ENCODE measurements around the gene CASP3. TPM values are rescaled to one million over a fixed set of nuclear protein-coding genes. Genes with fewer than 3 reads are reported as not detected.

Gene CASP3
- polyA plus RNA-seq (2013, experiment 1 of 2), result 17.8 TPM
- polyA plus RNA-seq (2013, experiment 2 of 2), result 19.5 TPM

GRCh38 chr4:184649026-184649970 is at the start of gene CASP3, which contains the start of gene PRIMPOL:
TSS of gene CASP3 (minus strand) at chr4:184649447. CDS start at chr4:184638453, 10,994 bp downstream.
TSS of gene PRIMPOL (plus strand) at chr4:184649738. CDS start at chr4:184657141, 7,403 bp downstream.
- Histone ChIP-seq H2AFZ (ENCODE audit: low read depth, low read length) (peak within 1 kb of the TSS; percentile 79), H3K4me3 (ENCODE audit: insufficient read depth in 1 of 2, low read depth in 1 of 2, low read length in 2 of 2) (peak within 1 kb of the TSS; percentile 90 to 96), H3K27ac (ENCODE audit: low read length, poor library complexity, severe bottlenecking) (peak within 1 kb of the TSS; percentile 84), H3K23ac (ENCODE audit: low read length in 2 of 2) (peak within 1 kb of the TSS in 1 of 2 experiments; percentile 46), H3K9ac (ENCODE audit: low read length) (peak within 1 kb of the TSS; percentile 92), H2BK120ac (ENCODE audit: low read depth, low read length) (peak within 1 kb of the TSS; percentile 75), H3K27me3 (ENCODE audit: control insufficient read depth in 1 of 2, insufficient read depth in 1 of 2, low read length in 2 of 2) (no peaks in the 10 kb centered on the region), H3K4ac (ENCODE audit: low read depth in 1 of 2, low read length in 2 of 2) (peak within 1 kb of the TSS; percentile 84 to 88), H2AK5ac (ENCODE audit: low read length, severe bottlenecking) (peak within 1 kb of the TSS; percentile 3), H3K36me3 (ENCODE audit: control insufficient read depth in 1 of 2, insufficient read depth in 2 of 2, low read depth in 1 of 2, low read length in 2 of 2) (peaks cover 5 to 24% of the 10 kb centered on the region in 2 experiments), H4K91ac (ENCODE audit: low read length) (peak within 1 kb of the TSS; percentile 86), H4K8ac (ENCODE audit: low read length) (peak within 1 kb of the TSS; percentile 67), H2BK5ac (ENCODE audit: low read depth, low read length, poor library complexity, severe bottlenecking) (peak within 1 kb of the TSS; percentile 83), H3K14ac (ENCODE audit: low read length in 2 of 2) (peak within 1 kb of the TSS in 1 of 2 experiments; percentile 73), H2BK15ac (ENCODE audit: low read depth, poor library complexity, severe bottlenecking) (peak within 1 kb of the TSS; percentile 77), H3K4me2 (ENCODE audit: low read length, poor library complexity, severe bottlenecking) (peak within 1 kb of the TSS; percentile 84), H3K18ac (ENCODE audit: low read depth in 1 of 2, low read length in 2 of 2) (peak within 1 kb of the TSS; percentile 17 to 93), H3K9me3 (ENCODE audit: control insufficient read depth, low read length) (no peaks in the 10 kb centered on the region), H3K79me1 (replicated peaks; ENCODE audit: low read length, poor library complexity, severe bottlenecking) (peaks cover 8% of the 10 kb centered on the region), H3K4me1 (ENCODE audit: control insufficient read depth, insufficient read depth, low read depth, low read length) (peaks cover 4% of the 10 kb centered on the region), H2BK12ac (ENCODE audit: low read length in 2 of 2) (peak within 1 kb of the TSS in 1 of 2 experiments; percentile 68)
- DNase-seq, result peak; percentile 95
- WGBS, result 1% methylated on average over 73 of the region's 90 CpGs

- Histone ChIP-seq H3K4me2 (ENCODE audit: low read length, poor library complexity, severe bottlenecking) (no peak overlapping the region), H3K79me1 (replicated peaks; ENCODE audit: low read length, poor library complexity, severe bottlenecking) (no peaks in the 10 kb centered on the region), H3K4me3 (ENCODE audit: insufficient read depth in 1 of 2, low read depth in 1 of 2, low read length in 2 of 2) (peak overlapping the region in 1 of 2 experiments; percentile 61), H3K9ac (ENCODE audit: low read length) (peak overlapping the region; percentile 75), H3K9me3 (ENCODE audit: control insufficient read depth, low read length) (no peaks in the 10 kb centered on the region), H2BK5ac (ENCODE audit: low read depth, low read length, poor library complexity, severe bottlenecking) (no peak overlapping the region), H4K8ac (ENCODE audit: low read length) (no peak overlapping the region), H4K91ac (ENCODE audit: low read length) (no peak overlapping the region), H3K4ac (ENCODE audit: low read depth in 1 of 2, low read length in 2 of 2) (no peak overlapping the region), H2AK5ac (ENCODE audit: low read length, severe bottlenecking) (no peak overlapping the region), H3K27ac (ENCODE audit: low read length, poor library complexity, severe bottlenecking) (no peak overlapping the region), H2BK15ac (ENCODE audit: low read depth, poor library complexity, severe bottlenecking) (no peak overlapping the region), H3K18ac (ENCODE audit: low read depth in 1 of 2, low read length in 2 of 2) (no peak overlapping the region), H3K4me1 (ENCODE audit: control insufficient read depth, insufficient read depth, low read depth, low read length) (peaks cover 5% of the 10 kb centered on the region), H3K23ac (ENCODE audit: low read length in 2 of 2) (no peak overlapping the region), H3K36me3 (ENCODE audit: control insufficient read depth in 1 of 2, insufficient read depth in 2 of 2, low read depth in 1 of 2, low read length in 2 of 2) (peaks cover 0 to 15% of the 10 kb centered on the region in 2 experiments), H2AFZ (ENCODE audit: low read depth, low read length) (no peak overlapping the region), H3K14ac (ENCODE audit: low read length in 2 of 2) (no peak overlapping the region), H3K27me3 (ENCODE audit: control insufficient read depth in 1 of 2, insufficient read depth in 1 of 2, low read length in 2 of 2) (no peaks in the 10 kb centered on the region), H2BK12ac (ENCODE audit: low read length in 2 of 2) (no peak overlapping the region), H2BK120ac (ENCODE audit: low read depth, low read length) (no peak overlapping the region)
- WGBS, result 100% methylated on average over 2 of the region's 3 CpGs
- DNase-seq, result no peak
Measured at GRCh38 chr4:184697956-184698355, 48.7 kb upstream of the CASP3 start.

- Histone ChIP-seq H3K27me3 (ENCODE audit: control insufficient read depth in 1 of 2, insufficient read depth in 1 of 2, low read length in 2 of 2) (no peaks in the 10 kb centered on the region), H2BK120ac (ENCODE audit: low read depth, low read length) (no peak overlapping the region), H3K9ac (ENCODE audit: low read length) (peak overlapping the region; percentile 3), H3K4ac (ENCODE audit: low read depth in 1 of 2, low read length in 2 of 2) (no peak overlapping the region), H3K27ac (ENCODE audit: low read length, poor library complexity, severe bottlenecking) (peak overlapping the region; percentile 79), H4K8ac (ENCODE audit: low read length) (no peak overlapping the region), H2BK15ac (ENCODE audit: low read depth, poor library complexity, severe bottlenecking) (no peak overlapping the region), H4K91ac (ENCODE audit: low read length) (no peak overlapping the region), H3K14ac (ENCODE audit: low read length in 2 of 2) (no peak overlapping the region), H3K4me2 (ENCODE audit: low read length, poor library complexity, severe bottlenecking) (no peak overlapping the region), H3K9me3 (ENCODE audit: control insufficient read depth, low read length) (no peaks in the 10 kb centered on the region), H2AFZ (ENCODE audit: low read depth, low read length) (no peak overlapping the region), H3K23ac (ENCODE audit: low read length in 2 of 2) (no peak overlapping the region), H2AK5ac (ENCODE audit: low read length, severe bottlenecking) (no peak overlapping the region), H2BK12ac (ENCODE audit: low read length in 2 of 2) (no peak overlapping the region), H3K4me1 (ENCODE audit: control insufficient read depth, insufficient read depth, low read depth, low read length) (peaks cover 5% of the 10 kb centered on the region), H3K4me3 (ENCODE audit: insufficient read depth in 1 of 2, low read depth in 1 of 2, low read length in 2 of 2) (no peak overlapping the region), H3K36me3 (ENCODE audit: control insufficient read depth in 1 of 2, insufficient read depth in 2 of 2, low read depth in 1 of 2, low read length in 2 of 2) (peaks cover 0 to 28% of the 10 kb centered on the region in 2 experiments), H3K18ac (ENCODE audit: low read depth in 1 of 2, low read length in 2 of 2) (no peak overlapping the region), H2BK5ac (ENCODE audit: low read depth, low read length, poor library complexity, severe bottlenecking) (no peak overlapping the region), H3K79me1 (replicated peaks; ENCODE audit: low read length, poor library complexity, severe bottlenecking) (no peaks in the 10 kb centered on the region)
- WGBS, result no CpG with 5 or more reads among the region's 3 CpGs
- DNase-seq, result peak; percentile 18
Measured at GRCh38 chr4:184695178-184695896, 46.1 kb upstream of the CASP3 start.
